ENCODE data around the gene CSNK2A3.
"Not testable (repeated sequence)": the region's sequence is repeated elsewhere in the genome, so short reads cannot be mapped to it uniquely, and the experiment has no call there.

The CSNK2A3 gene

GRCh38 chr11:11378184-11378940 lies 25.3 kb upstream of the CSNK2A3 start:
- no peak for DNase-seq

GRCh38 chr11:11374358-11375148 lies 21.5 kb upstream of the CSNK2A3 start:
- no peak for DNase-seq

- DNase-seq, result no peak
Observed at GRCh38 chr11:11373934-11374333, 20.9 kb upstream of the CSNK2A3 start.

GRCh38 chr11:11372461-11372860 lies 19.4 kb upstream of the CSNK2A3 start:
- DNase-seq, result no peak

- DNase-seq, result no peak
Observed at GRCh38 chr11:11370962-11371303, 17.9 kb upstream of the CSNK2A3 start.

GRCh38 chr11:11370255-11370961 lies 17.4 kb upstream of the CSNK2A3 start:
- no peak for DNase-seq

GRCh38 chr11:11366793-11367192 lies 13.7 kb upstream of the CSNK2A3 start:
- DNase-seq, result no peak

GRCh38 chr11:11363674-11364073 lies 10.6 kb upstream of the CSNK2A3 start:
- DNase-seq, result no peak

GRCh38 chr11:11359611-11360010 lies 6.6 kb upstream of the CSNK2A3 start:
- DNase-seq, result no peak

- no peak for DNase-seq
Observed at GRCh38 chr11:11356842-11357241, 3.8 kb upstream of the CSNK2A3 start.

- not testable (repeated sequence) for DNase-seq
Observed at GRCh38 chr11:11351851-11352250, 1.2 kb downstream of the CSNK2A3 start.

- DNase-seq, result no peak
Observed at GRCh38 chr11:11351042-11351586, 1.9 kb downstream of the CSNK2A3 start.

- no peak for DNase-seq
Observed at GRCh38 chr11:11349870-11350337, 3.1 kb downstream of the CSNK2A3 start.

GRCh38 chr11:11349106-11349825 lies 3.8 kb downstream of the CSNK2A3 start:
- DNase-seq, result no peak

- no peak for DNase-seq
Observed at GRCh38 chr11:11348303-11348702, 4.7 kb downstream of the CSNK2A3 start.

GRCh38 chr11:11347592-11347991 lies 5.5 kb downstream of the CSNK2A3 start:
- no peak for DNase-seq

GRCh38 chr11:11346303-11346702 lies 6.7 kb downstream of the CSNK2A3 start:
- no peak for DNase-seq

GRCh38 chr11:11345099-11345498 lies 8.0 kb downstream of the CSNK2A3 start:
- DNase-seq, result no peak

- no peak for DNase-seq
Observed at GRCh38 chr11:11344045-11344444, 9.0 kb downstream of the CSNK2A3 start.

- no peak for DNase-seq
Observed at GRCh38 chr11:11338304-11338703, 14.7 kb downstream of the CSNK2A3 start.

GRCh38 chr11:11336664-11337063 lies 16.4 kb downstream of the CSNK2A3 start:
- no peak for DNase-seq

- no peak for DNase-seq
Observed at GRCh38 chr11:11335043-11335442, 18.0 kb downstream of the CSNK2A3 start.

- no peak for DNase-seq
Observed at GRCh38 chr11:11334607-11335006, 18.4 kb downstream of the CSNK2A3 start.
